Uterus (tissue), 4 donors: ENCODE data around the gene SDC1. TPM values are rescaled to one million over a fixed set of nuclear protein-coding genes. Genes with fewer than 3 reads are reported as not detected.

Source experiments
- DNase-seq, 2 donors: peaks; one replicate each; pipeline ENCODE4 v3.0.0-alpha.2; 2019 to 2020
- H3K27ac ChIP-seq, 2 donors: fragments of 200-600 bp; sonication (generic); 1 replicate in 1 of 2; 2 replicates in 1 of 2; pipeline ENCODE4 v1.5.1; 2016 to 2018
- H3K27me3 ChIP-seq, 2 donors: fragments of 200-600 bp; sonication (generic); one replicate each; pipeline ENCODE4 v1.5.1; 2018 to 2019; ENCODE audit warnings: control low read depth in 1 of 2
- H3K36me3 ChIP-seq, 2 donors: fragments of 200-600 bp; sonication (generic); one replicate each; pipeline ENCODE4 v1.5.1; 2019; ENCODE audit warnings: control low read depth in 1 of 2
- H3K4me1 ChIP-seq, 2 donors: fragments of 200-600 bp; sonication (generic); one replicate each; pipeline ENCODE4 v1.5.1; 2018 to 2019; ENCODE audit warnings: control low read depth in 1 of 2
- H3K4me3 ChIP-seq, 2 donors: fragments of 200-600 bp; sonication (generic); 1 replicate in 1 of 2; 2 replicates in 1 of 2; pipeline ENCODE4 v1.5.1; 2018 to 2019; ENCODE audit warnings: mild to moderate bottlenecking in 1 of 2
- H3K9me3 ChIP-seq, 2 donors: fragments of 200-600 bp; sonication (generic); one replicate each; pipeline ENCODE4 v1.5.1; 2019; ENCODE audit warnings: control low read depth in 1 of 2
- CTCF ChIP-seq, 4 experiments: fragments of 200-600 bp in 2 of 4; fragments of 450-650 bp in 2 of 4; sonication (generic) in 2 of 4; IDR thresholded peaks; one replicate each; pipeline ENCODE4 v1.5.1; 2016 to 2019; ENCODE audit warnings: antibody characterized with exemption in 4 of 4, mild to moderate bottlenecking in 2 of 4, moderate library complexity in 1 of 4
- POLR2A ChIP-seq, 2 donors: fragments of 450-650 bp; IDR thresholded peaks; one replicate each; pipeline ENCODE4 v1.6.1; 2016; ENCODE audit warnings: antibody characterized with exemption in 2 of 2, mild to moderate bottlenecking in 1 of 2, moderate library complexity in 1 of 2
- intact Hi-C: fragments of 100-400 bp; cut with DNase I; formaldehyde crosslinking; loops from one replicate; pipeline ENCODE4 v1.15.1; 2023; ENCODE audit warnings: low total_unique reads
- total RNA-seq, 4 donors: library from RNA; depleted of rRNA in 3 of 4; stranded (reverse); fragments of >200 nt in 3 of 4; gene quantifications; one replicate each; pipeline versions ENCODE4 v1.1.0 to v1.2.4, GENCODE V29; 2014 to 2023
- donor health status: DM: yes; HTN: yes; CAD: no.

Gene SDC1
- total RNA-seq, 4 donors from 2014 or later, result 0.29 to 30.1 (median 3.0) TPM; not detected in 1

DNA sequence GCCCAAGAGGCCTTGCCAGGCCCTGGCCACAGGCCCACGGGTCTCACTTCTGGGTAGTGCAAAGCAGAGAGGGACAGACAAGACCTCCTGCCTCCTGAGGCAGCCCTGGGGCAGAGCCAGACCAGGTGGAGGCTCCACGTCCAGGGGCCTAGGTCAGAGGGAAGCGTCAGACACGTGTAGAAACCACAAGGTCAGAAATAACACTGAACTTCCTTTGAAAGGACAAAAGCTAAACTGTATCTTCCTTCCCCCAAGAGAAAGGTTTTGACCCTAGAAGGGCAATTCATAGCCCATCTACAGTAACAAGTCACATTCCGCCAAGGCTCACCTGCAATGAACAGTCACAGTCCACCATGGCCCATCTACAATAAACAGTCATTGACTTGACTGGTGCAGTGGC lies 17.9 kb downstream of the SDC1 start:
- no peaks in the 10 kb centered on the region for H3K36me3 ChIP-seq
- TF ChIP-seq POLR2A (IDR thresholded peaks at IDR 0.05), result no peak
- TF ChIP-seq CTCF (IDR thresholded peaks at IDR 0.05), result no peak
- no peaks in the 10 kb centered on the region for H3K9me3 ChIP-seq
- intact Hi-C loops, result no loop called here
- no peaks in the 10 kb centered on the region for H3K4me1 ChIP-seq
- no peak for DNase-seq
- H3K27me3 ChIP-seq, result no peaks in the 10 kb centered on the region
- no peak overlapping the region for H3K27ac ChIP-seq
- H3K4me3 ChIP-seq, result no peak overlapping the region

DNA sequence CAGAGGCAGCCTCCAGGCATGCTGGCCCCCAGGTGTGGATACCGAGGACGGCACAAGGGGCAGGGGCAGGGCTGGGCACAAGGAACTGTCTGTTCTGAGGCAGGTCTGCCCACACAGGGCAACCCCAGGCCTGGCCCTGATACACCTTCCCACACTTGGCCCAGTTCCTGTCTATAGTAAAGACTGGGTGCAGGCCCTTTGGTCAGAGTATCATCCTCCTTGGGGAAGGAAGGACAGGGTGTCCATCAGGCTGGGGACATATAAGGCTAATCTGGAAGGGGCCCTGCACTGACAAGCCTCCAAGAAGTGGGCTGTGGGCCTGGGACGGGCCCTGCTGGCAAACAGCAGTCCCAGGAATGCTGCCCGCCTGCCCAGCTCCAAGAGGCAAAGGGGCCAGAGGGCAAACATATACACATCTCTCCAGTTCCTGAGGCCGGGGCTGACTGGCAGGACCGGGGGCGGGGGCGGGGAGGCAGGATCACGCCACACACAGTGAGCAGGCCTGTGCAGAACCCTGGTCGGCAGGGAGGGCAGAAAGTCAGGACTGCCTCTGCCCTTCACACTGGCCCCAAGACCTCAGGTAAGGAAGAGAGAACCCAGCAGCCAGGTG lies 18.9 kb downstream of the SDC1 start:
- DNase-seq, result no peak
- Histone ChIP-seq H3K4me3 (no peak overlapping the region), H3K36me3 (no peaks in the 10 kb centered on the region), H3K27me3 (no peaks in the 10 kb centered on the region), H3K27ac (no peak overlapping the region), H3K9me3 (no peaks in the 10 kb centered on the region), H3K4me1 (no peaks in the 10 kb centered on the region)
- no peak for TF ChIP-seq CTCF (IDR thresholded peaks at IDR 0.05)
- no peak for TF ChIP-seq POLR2A (IDR thresholded peaks at IDR 0.05)
- intact Hi-C loops, result no loop called here

DNA sequence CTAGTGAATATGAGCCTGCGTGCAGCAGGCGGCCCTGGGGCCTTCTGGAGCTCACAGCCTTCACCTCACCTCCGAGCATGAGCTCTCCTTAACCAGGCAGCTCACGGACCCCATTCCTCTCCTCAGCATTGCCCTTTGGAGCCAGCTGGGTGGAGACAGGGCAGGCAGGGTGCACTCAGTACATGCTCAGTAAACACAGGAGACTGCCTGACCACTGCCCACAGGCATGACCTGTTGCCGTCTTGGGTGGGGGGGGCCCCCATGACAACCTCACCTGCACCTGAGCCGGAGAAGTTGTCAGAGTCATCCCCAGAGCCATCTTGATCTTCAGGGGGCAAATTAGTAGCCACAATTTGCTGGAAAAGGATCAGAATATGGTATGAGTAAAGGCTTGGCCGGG lies 19.9 kb downstream of the SDC1 start:
- Histone ChIP-seq H3K4me1 (no peaks in the 10 kb centered on the region), H3K9me3 (no peaks in the 10 kb centered on the region), H3K4me3 (no peak overlapping the region), H3K36me3 (no peaks in the 10 kb centered on the region), H3K27me3 (no peaks in the 10 kb centered on the region), H3K27ac (no peak overlapping the region)
- TF ChIP-seq CTCF (IDR thresholded peaks at IDR 0.05), result no peak
- TF ChIP-seq POLR2A (IDR thresholded peaks at IDR 0.05), result no peak
- no peak for DNase-seq
- intact Hi-C loops, result no loop called here

- no peak overlapping the region for H3K4me3 ChIP-seq
- H3K27ac ChIP-seq, result no peak overlapping the region
- no peak for DNase-seq
- H3K27me3 ChIP-seq, result no peaks in the 10 kb centered on the region
- no peaks in the 10 kb centered on the region for H3K36me3 ChIP-seq
- H3K4me1 ChIP-seq, result no peaks in the 10 kb centered on the region
- intact Hi-C loops, result no loop called here
- TF ChIP-seq CTCF (IDR thresholded peaks at IDR 0.05) (no peak), POLR2A (IDR thresholded peaks at IDR 0.05) (no peak)
- no peaks in the 10 kb centered on the region for H3K9me3 ChIP-seq
Measured at GRCh38 chr2:20203521-20204225, 21.3 kb downstream of the SDC1 start.

GRCh38 chr2:20203072-20203471 lies 21.9 kb downstream of the SDC1 start:
- H3K4me3 ChIP-seq, result no peak overlapping the region
- DNase-seq, result no peak
- H3K4me1 ChIP-seq, result no peaks in the 10 kb centered on the region
- no peak overlapping the region for H3K27ac ChIP-seq
- no peaks in the 10 kb centered on the region for H3K27me3 ChIP-seq
- no peaks in the 10 kb centered on the region for H3K36me3 ChIP-seq
- TF ChIP-seq POLR2A (IDR thresholded peaks at IDR 0.05), result no peak
- TF ChIP-seq CTCF (IDR thresholded peaks at IDR 0.05), result no peak
- intact Hi-C loops, result no loop called here
- no peaks in the 10 kb centered on the region for H3K9me3 ChIP-seq
